Measurements from ENCODE around the gene POLD4. TPM values are rescaled to one million over a fixed set of nuclear protein-coding genes. Genes with fewer than 3 reads are reported as not detected.

The POLD4 gene
- total and polyA plus RNA-seq, 2 of the 13 experiments (the other 11 are each of a cell fraction or from before 2014, with no cell fraction given), result 10.5 to 27.4 TPM

GRCh38 chr11:67371189-67371910, 18.0 kb upstream of the POLD4 start:
- CTCF ChIA-PET (ENCODE audit: low intra/inter-chr PET ratio, low total read pairs), result interaction anchor here (1.5 kb wide), 1 partner anchor 11 kb away, joined by 5 read pairs; no protein-coding TSS in a partner anchor
- Histone ChIP-seq H3K9ac (ENCODE audit: insufficient read depth, low read depth, low read length) (no peak overlapping the region), H3K9me3 (ENCODE audit: low read length) (no peaks in the 10 kb centered on the region), H3K27ac (ENCODE audit: extremely low read length, insufficient read depth, low read length) (no peak overlapping the region), H3K4me3 (replicated peaks in 1 of 3; ENCODE audit: insufficient read depth in 1 of 3, low read depth in 2 of 3, low read length in 3 of 3) (peak overlapping the region in 1 of 3 experiments; percentile 28; a peak in 1 of 6 replicates), H3K36me3 (replicated peaks in 1 of 2; ENCODE audit: control insufficient read depth in 1 of 2, insufficient read depth in 2 of 2, low read length in 2 of 2) (no peaks in the 10 kb centered on the region), H3K27me3 (ENCODE audit: control insufficient read depth in 1 of 2, insufficient read depth in 2 of 2, low read length in 2 of 2) (peaks cover 1 to 8% of the 10 kb centered on the region in 2 experiments; a peak in 3 of 5 replicates), H3K79me2 (ENCODE audit: insufficient read depth, low read length) (no peaks in the 10 kb centered on the region), H4K20me1 (ENCODE audit: insufficient read depth, low read length) (no peaks in the 10 kb centered on the region), H2AFZ (ENCODE audit: low read length) (no peak overlapping the region), H3K4me2 (ENCODE audit: low read depth, low read length) (peak overlapping the region; percentile 66), H3K4me1 (ENCODE audit: insufficient read depth, low read length) (peaks cover 26% of the 10 kb centered on the region)
- WGBS (ENCODE audit: low lambda C conversion rate), result 45% methylated on average over 8 of the region's 8 CpGs
- DNase-seq (ENCODE audit: low spot score) (peak; percentile 34), ATAC-seq (peak; percentile 71), FAIRE-seq (no peak)
- BruUV-seq (replicated peaks), result TSS peak; percentile 46
- intact Hi-C loops (cut with micrococcal nuclease; ENCODE audit: unreplicated experiment), result no loop called here
- POLR2A ChIA-PET, result interaction anchor here (1.3 to 18.5 kb wide), 2 partner anchors 10 to 18 kb away, joined by 3 to 365 read pairs; partner anchors contain the start of gene POLD4
- in situ Hi-C loops (cut with HindIII; ENCODE audit: extremely low pct_ligation_motif_present, low pct_unique_long_range_greater_than_20kb), result no loop called here
- no peak for TF ChIP-seq ZSCAN22 (CRISPR knock-in tag; IDR thresholded peaks at IDR 0.05)
- no peak for TF ChIP-seq MAFG (CRISPR knock-in tag; IDR thresholded peaks at IDR 0.05)
- no peak for TF ChIP-seq MXD3 (CRISPR knock-in tag; IDR thresholded peaks at IDR 0.05)
- peak; percentile 56; the same call in 1 of the 2 replicates for TF ChIP-seq ZNF263 (CRISPR knock-in tag; IDR thresholded peaks at IDR 0.05)
- TF ChIP-seq SP4 (CRISPR knock-in tag; IDR thresholded peaks at IDR 0.05), result no peak
- no peak for TF ChIP-seq ZNF510 (CRISPR knock-in tag; IDR thresholded peaks at IDR 0.05; ENCODE audit: low read depth)
- no peak for TF ChIP-seq ZFY (CRISPR knock-in tag; IDR thresholded peaks at IDR 0.05)
- no peak for TF ChIP-seq FOSL2 (CRISPR knock-in tag; IDR thresholded peaks at IDR 0.05)
- TF ChIP-seq ZNF746 (CRISPR knock-in tag; IDR thresholded peaks at IDR 0.05), result no peak
- TF ChIP-seq TCF12 (IDR thresholded peaks at IDR 0.05), result no peak
- no peak for TF ChIP-seq TCF12 (CRISPR knock-in tag; IDR thresholded peaks at IDR 0.05)
- TF ChIP-seq ZNF335 (CRISPR knock-in tag; IDR thresholded peaks at IDR 0.05), result no peak
- no peak for TF ChIP-seq KLF12 (CRISPR knock-in tag; IDR thresholded peaks at IDR 0.05; ENCODE audit: borderline replicate concordance)
- 0 out of 2 replicates have a peak, but pooled peaks have one; percentile 4 for TF ChIP-seq STAG1 (CRISPR knock-in tag; IDR thresholded peaks at IDR 0.05)
- peak; percentile 86 for TF ChIP-seq PATZ1 (CRISPR knock-in tag; IDR thresholded peaks at IDR 0.05)
- TF ChIP-seq ISX (CRISPR knock-in tag; conservative IDR thresholded peaks at IDR 0.05), result no peak
- TF ChIP-seq XRCC5 (optimal IDR thresholded peaks at IDR 0.05; ENCODE audit: low read length), result peak; percentile 45
- TF ChIP-seq REL (CRISPR knock-in tag; conservative IDR thresholded peaks at IDR 0.05), result no peak
- TF ChIP-seq EEA1 (CRISPR knock-in tag; IDR thresholded peaks at IDR 0.05; ENCODE audit: borderline replicate concordance), result no peak
- TF ChIP-seq SMAD3 (CRISPR knock-in tag; IDR thresholded peaks at IDR 0.05), result no peak
- TF ChIP-seq KDM2A (CRISPR knock-in tag; IDR thresholded peaks at IDR 0.05; ENCODE audit: borderline replicate concordance, low read depth), result no peak
- no peak for TF ChIP-seq GATAD1 (CRISPR knock-in tag; IDR thresholded peaks at IDR 0.05)
- TF ChIP-seq ZNF343 (CRISPR knock-in tag; IDR thresholded peaks at IDR 0.05), result peak; percentile 76
- no peak for TF ChIP-seq ATAD3A (CRISPR knock-in tag; IDR thresholded peaks at IDR 0.05)
- no peak for TF ChIP-seq SIN3A (IDR thresholded peaks at IDR 0.05; ENCODE audit: borderline replicate concordance, low read depth, low read length)
- no peak for TF ChIP-seq ZZZ3 (CRISPR knock-in tag; IDR thresholded peaks at IDR 0.05; ENCODE audit: borderline replicate concordance)
